T-helper 17 cell (primary cell): Measurements from ENCODE around the gene TMEM109. TPM values are rescaled to one million over a fixed set of nuclear protein-coding genes. Genes with fewer than 3 reads are reported as not detected.

Experiments
- ATAC-seq: fragments of 150-1000 bp; cut with Tn5 transposase; 2 replicates; pipeline ENCODE4 v1.10.0; 2021; ENCODE audit warnings: mild to moderate bottlenecking, moderate library complexity
- DNase-seq, 3 donors: peaks; one replicate each; pipeline versions ENCODE4 v3.0.0 to v3.0.0-alpha.2; 2020 to 2021
- H3K9me3 ChIP-seq: one replicate; pipeline ENCODE4 v1.7.0; 2013; ENCODE audit warnings: low read length, mild to moderate bottlenecking; ENCODE audit not compliant: control insufficient read depth, poor library complexity, severe bottlenecking
- H3K27ac Mint-ChIP-seq: one replicate; pipeline ENCODE4 v1.8.0; 2022; ENCODE audit warnings: mild to moderate bottlenecking, moderate library complexity, mixed read lengths
- H3K27me3 Mint-ChIP-seq: one replicate; pipeline ENCODE4 v1.8.0; 2022; ENCODE audit warnings: mixed read lengths
- H3K36me3 Mint-ChIP-seq: one replicate; pipeline ENCODE4 v1.8.0; 2022; ENCODE audit warnings: low read depth, mixed read lengths
- H3K4me1 Mint-ChIP-seq: one replicate; pipeline ENCODE4 v1.8.0; 2022; ENCODE audit warnings: mild to moderate bottlenecking, mixed read lengths
- H3K4me3 Mint-ChIP-seq: one replicate; pipeline ENCODE4 v1.8.0; 2022; ENCODE audit warnings: mild to moderate bottlenecking, moderate library complexity, mixed read lengths
- total RNA-seq, 4 donors: library from RNA in 2 of 4; stranded (reverse) in 2 of 4; gene quantifications; one replicate each; pipeline ENCODE4 v1.2.3 and lab custom pipeline; 2022 to 2026

TMEM109 gene
- total RNA-seq, 2 donors from 2014 or later = 42.8 to 52.7 TPM

DNA sequence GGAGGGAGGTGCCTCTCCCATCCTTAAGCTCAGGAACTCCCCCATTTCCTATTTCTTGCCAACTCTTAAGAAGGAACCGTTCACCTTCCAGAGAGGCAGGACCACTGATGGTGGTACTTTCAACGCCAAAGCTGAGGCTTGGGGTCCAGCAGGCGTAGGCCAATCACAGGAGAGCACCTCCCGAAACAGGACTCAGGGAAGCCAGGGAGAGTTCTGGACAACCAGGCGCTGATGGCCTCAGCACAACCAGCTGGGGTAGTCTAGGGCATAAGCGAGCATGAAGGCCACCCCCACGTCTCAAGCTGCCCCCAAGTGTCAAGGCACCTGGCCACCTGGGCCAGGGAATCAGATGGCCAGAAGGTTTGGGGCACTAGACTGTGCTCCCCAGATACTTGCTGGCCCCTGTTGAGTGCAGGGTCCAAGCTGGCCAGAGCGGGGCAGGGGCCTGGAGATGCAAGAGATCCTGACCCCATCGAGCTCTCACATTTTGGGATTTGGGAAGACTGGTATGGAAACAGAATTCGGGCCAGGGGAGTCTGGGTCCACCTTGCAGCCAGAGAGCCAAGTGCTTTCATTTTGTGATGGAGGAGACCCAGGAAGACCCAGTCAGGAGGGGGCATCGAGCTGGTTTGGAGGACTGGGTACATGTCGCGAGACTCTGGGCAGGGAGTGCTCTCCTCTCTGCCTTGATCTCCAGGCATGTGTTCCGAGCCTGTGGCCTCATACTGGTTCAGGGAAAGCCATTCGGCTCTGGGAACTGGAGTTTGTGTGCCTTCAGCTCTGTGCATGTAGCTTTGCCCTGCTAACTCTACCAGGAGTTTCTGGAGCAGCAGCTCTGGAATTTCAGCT lies 58.4 kb downstream of the TMEM109 start:
- Mint-ChIP-seq H3K27ac (peak overlapping the region; percentile 100), H3K4me1 (peaks cover 39% of the 10 kb centered on the region), H3K4me3 (peak overlapping the region; percentile 100), H3K27me3 (no peaks in the 10 kb centered on the region), H3K36me3 (peaks cover 13% of the 10 kb centered on the region)
- ATAC-seq (peak; percentile 35), DNase-seq (no peak)
- H3K9me3 ChIP-seq = no peaks in the 10 kb centered on the region

Other genes starting within 250 kb of the TMEM109 start
- not detected for gene MS4A8, start 214.5 kb upstream of the TMEM109 start, total RNA-seq
- not detected for gene MS4A18, start 189.4 kb upstream of the TMEM109 start, total RNA-seq
- gene MS4A15, start 157.3 kb upstream of the TMEM109 start, total RNA-seq = not detected
- gene MS4A10, start 128.8 kb upstream of the TMEM109 start, total RNA-seq = not detected
- gene CCDC86, start 72.0 kb upstream of the TMEM109 start, total RNA-seq = 10 to 100 TPM in 1 of 2 donors, 1 to 10 TPM in 1; 9.2 to 13.1 TPM
- 1 to 10 TPM in 1 of 2 donors, under 1 TPM in 1; 0.52 to 1.8 TPM for gene PTGDR2, start 58.2 kb upstream of the TMEM109 start, total RNA-seq
- gene ZP1, start 46.6 kb upstream of the TMEM109 start, total RNA-seq = not detected
- 10 to 100 TPM; 66.7 to 87.5 TPM for gene PRPF19, start 7.6 kb upstream of the TMEM109 start, total RNA-seq
- not detected for gene TMEM132A, start 10.3 kb downstream of the TMEM109 start, total RNA-seq
- 10 to 100 TPM in 1 of 2 donors, 1 to 10 TPM in 1; 3.5 to 11.2 TPM for gene SLC15A3, start 38.0 kb downstream of the TMEM109 start, total RNA-seq
- gene CD6, start 57.5 kb downstream of the TMEM109 start, total RNA-seq = 100 to 1,000 TPM; 533 to 568 TPM
- gene CD5, start 188.3 kb downstream of the TMEM109 start, total RNA-seq = 100 to 1,000 TPM; 310 to 362 TPM
- 1 to 10 TPM; 3.5 to 5.6 TPM for gene VPS37C, start 247.3 kb downstream of the TMEM109 start, total RNA-seq